ENCODE data around the gene SQSTM1. TPM values are rescaled to one million over a fixed set of nuclear protein-coding genes. Genes with fewer than 3 reads are reported as not detected.

Gene SQSTM1
- total and polyA plus RNA-seq, 9 of the 15 experiments (the other 6 are each of a cell fraction or from before 2014, with no cell fraction given): 5.6 to 148 (median 64.0) TPM

DNA sequence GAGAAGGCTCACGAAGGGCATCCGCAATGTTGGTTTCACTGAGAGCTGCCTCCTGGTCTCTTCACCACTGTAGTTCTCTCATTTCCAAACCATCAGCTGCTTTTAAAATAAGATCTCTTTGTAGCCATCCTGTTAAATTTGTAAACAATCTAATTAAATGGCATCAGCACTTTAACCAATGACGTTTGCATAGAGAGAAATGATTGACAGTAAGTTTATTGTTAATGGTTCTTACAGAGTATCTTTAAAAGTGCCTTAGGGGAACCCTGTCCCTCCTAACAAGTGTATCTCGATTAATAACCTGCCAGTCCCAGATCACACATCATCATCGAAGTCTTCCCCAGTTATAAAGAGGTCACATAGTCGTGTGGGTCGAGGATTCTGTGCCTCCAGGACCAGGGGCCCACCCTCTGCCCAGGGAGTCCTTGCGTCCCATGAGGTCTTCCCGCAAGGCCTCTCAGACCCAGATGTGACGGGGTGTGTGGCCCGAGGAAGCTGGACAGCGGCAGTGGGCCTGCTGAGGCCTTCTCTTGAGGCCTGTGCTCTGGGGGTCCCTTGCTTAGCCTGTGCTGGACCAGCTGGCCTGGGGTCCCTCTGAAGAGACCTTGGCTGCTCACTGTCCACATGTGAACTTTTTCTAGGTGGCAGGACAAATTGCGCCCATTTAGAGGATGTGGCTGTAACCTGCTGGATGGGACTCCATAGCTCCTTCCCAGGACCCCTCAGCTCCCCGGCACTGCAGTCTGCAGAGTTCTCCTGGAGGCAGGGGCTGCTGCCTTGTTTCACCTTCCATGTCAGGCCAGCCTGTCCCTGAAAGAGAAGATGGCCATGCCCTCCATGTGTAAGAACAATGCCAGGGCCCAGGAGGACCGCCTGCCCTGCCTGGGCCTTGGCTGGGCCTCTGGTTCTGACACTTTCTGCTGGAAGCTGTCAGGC, 16.6 kb downstream of the SQSTM1 start (continued):
- TF ChIP-seq, protein P1, sequence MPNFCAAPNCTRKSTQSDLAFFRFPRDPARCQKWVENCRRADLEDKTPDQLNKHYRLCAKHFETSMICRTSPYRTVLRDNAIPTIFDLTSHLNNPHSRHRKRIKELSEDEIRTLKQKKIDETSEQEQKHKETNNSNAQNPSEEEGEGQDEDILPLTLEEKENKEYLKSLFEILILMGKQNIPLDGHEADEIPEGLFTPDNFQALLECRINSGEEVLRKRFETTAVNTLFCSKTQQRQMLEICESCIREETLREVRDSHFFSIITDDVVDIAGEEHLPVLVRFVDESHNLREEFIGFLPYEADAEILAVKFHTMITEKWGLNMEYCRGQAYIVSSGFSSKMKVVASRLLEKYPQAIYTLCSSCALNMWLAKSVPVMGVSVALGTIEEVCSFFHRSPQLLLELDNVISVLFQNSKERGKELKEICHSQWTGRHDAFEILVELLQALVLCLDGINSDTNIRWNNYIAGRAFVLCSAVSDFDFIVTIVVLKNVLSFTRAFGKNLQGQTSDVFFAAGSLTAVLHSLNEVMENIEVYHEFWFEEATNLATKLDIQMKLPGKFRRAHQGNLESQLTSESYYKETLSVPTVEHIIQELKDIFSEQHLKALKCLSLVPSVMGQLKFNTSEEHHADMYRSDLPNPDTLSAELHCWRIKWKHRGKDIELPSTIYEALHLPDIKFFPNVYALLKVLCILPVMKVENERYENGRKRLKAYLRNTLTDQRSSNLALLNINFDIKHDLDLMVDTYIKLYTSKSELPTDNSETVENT (CRISPR knock-in tag; IDR thresholded peaks at IDR 0.05): no peak
- no peak for TF ChIP-seq TGIF2 (CRISPR knock-in tag; IDR thresholded peaks at IDR 0.05)
- TF ChIP-seq, protein P2, sequence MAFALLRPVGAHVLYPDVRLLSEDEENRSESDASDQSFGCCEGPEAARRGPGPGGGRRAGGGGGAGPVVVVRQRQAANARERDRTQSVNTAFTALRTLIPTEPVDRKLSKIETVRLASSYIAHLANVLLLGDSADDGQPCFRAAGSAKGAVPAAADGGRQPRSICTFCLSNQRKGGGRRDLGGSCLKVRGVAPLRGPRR (CRISPR knock-in tag; IDR thresholded peaks at IDR 0.05): no peak
- TF ChIP-seq ZNF41 (CRISPR knock-in tag; conservative IDR thresholded peaks at IDR 0.05): 0 out of 2 replicates have a peak, but pooled peaks have one; percentile 42
- 0 out of 2 replicates have a peak, but pooled peaks have one; percentile 7 for TF ChIP-seq MAFG (tag; conservative IDR thresholded peaks at IDR 0.05)
- no peak for TF ChIP-seq SIN3A (IDR thresholded peaks at IDR 0.05; ENCODE audit: borderline replicate concordance in 2 of 2, control insufficient read depth in 1 of 2, low read depth in 2 of 2, low read length in 2 of 2)
- TF ChIP-seq, protein P3, sequence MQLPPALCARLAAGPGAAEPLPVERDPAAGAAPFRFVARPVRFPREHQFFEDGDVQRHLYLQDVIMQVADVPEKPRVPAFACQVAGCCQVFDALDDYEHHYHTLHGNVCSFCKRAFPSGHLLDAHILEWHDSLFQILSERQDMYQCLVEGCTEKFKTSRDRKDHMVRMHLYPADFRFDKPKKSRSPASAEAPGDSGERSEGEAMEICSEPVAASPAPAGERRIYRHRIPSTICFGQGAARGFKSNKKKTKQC (CRISPR knock-in tag; IDR thresholded peaks at IDR 0.05): no peak
- 0 out of 2 replicates have a peak, but pooled peaks have one; percentile 30 for TF ChIP-seq FOSL1 (tag; conservative IDR thresholded peaks at IDR 0.05)
- TF ChIP-seq HOXB6 (CRISPR knock-in tag; IDR thresholded peaks at IDR 0.05; ENCODE audit: borderline replicate concordance): no peak
- no peak for TF ChIP-seq TBP (optimal IDR thresholded peaks at IDR 0.05; ENCODE audit: low read depth, low read length)
- TF ChIP-seq, protein P4, sequence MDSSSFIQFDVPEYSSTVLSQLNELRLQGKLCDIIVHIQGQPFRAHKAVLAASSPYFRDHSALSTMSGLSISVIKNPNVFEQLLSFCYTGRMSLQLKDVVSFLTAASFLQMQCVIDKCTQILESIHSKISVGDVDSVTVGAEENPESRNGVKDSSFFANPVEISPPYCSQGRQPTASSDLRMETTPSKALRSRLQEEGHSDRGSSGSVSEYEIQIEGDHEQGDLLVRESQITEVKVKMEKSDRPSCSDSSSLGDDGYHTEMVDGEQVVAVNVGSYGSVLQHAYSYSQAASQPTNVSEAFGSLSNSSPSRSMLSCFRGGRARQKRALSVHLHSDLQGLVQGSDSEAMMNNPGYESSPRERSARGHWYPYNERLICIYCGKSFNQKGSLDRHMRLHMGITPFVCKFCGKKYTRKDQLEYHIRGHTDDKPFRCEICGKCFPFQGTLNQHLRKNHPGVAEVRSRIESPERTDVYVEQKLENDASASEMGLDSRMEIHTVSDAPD (CRISPR knock-in tag; IDR thresholded peaks at IDR 0.05): no peak
- TF ChIP-seq, protein P5, sequence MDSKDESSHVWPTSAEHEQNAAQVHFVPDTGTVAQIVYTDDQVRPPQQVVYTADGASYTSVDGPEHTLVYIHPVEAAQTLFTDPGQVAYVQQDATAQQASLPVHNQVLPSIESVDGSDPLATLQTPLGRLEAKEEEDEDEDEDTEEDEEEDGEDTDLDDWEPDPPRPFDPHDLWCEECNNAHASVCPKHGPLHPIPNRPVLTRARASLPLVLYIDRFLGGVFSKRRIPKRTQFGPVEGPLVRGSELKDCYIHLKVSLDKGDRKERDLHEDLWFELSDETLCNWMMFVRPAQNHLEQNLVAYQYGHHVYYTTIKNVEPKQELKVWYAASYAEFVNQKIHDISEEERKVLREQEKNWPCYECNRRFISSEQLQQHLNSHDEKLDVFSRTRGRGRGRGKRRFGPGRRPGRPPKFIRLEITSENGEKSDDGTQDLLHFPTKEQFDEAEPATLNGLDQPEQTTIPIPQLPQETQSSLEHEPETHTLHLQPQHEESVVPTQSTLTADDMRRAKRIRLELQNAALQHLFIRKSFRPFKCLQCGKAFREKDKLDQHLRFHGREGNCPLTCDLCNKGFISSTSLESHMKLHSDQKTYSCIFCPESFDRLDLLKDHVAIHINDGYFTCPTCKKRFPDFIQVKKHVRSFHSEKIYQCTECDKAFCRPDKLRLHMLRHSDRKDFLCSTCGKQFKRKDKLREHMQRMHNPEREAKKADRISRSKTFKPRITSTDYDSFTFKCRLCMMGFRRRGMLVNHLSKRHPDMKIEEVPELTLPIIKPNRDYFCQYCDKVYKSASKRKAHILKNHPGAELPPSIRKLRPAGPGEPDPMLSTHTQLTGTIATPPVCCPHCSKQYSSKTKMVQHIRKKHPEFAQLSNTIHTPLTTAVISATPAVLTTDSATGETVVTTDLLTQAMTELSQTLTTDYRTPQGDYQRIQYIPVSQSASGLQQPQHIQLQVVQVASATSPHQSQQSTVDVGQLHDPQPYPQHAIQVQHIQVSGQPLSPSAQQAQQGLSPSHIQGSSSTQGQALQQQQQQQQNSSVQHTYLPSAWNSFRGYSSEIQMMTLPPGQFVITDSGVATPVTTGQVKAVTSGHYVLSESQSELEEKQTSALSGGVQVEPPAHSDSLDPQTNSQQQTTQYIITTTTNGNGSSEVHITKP (IDR thresholded peaks at IDR 0.05; ENCODE audit: partially characterized antibody): no peak
- TF ChIP-seq ELF1 (tag; IDR thresholded peaks at IDR 0.05): no peak
- TF ChIP-seq ETV5 (CRISPR knock-in tag; IDR thresholded peaks at IDR 0.05; ENCODE audit: low read depth): no peak
- no peak for TF ChIP-seq RFX1 (IDR thresholded peaks at IDR 0.05)
- 0 out of 2 replicates have a peak, but pooled peaks have one; percentile 25 for TF ChIP-seq SUPT5H (IDR thresholded peaks at IDR 0.05)
- TF ChIP-seq POLR2AphosphoS2 (IDR thresholded peaks at IDR 0.05; ENCODE audit: low read length): peak; percentile 80
- no peak for TF ChIP-seq ZNF165 (CRISPR knock-in tag; IDR thresholded peaks at IDR 0.05; ENCODE audit: borderline replicate concordance)

Measured in K562 (cell line).